Panc1 (cell line): ENCODE results near the gene GID8. TPM values are rescaled to one million over a fixed set of nuclear protein-coding genes. Genes with fewer than 3 reads are reported as not detected.

ENCODE experiments used
- ATAC-seq: fragments of 200-7000 bp; cut with Tn5 transposase; 2 replicates; pipeline ENCODE4 v1.9.1; 2020; ENCODE audit warnings: mild to moderate bottlenecking, moderate library complexity
- BruUV-seq: library from RNA; stranded (reverse); fragments of 400-500 nt; replicated peaks from 2 replicates; lab custom pipeline; 2021; lab: Mats Ljungman, UMichigan
- CTCF ChIA-PET: fragments of 300-600 bp; sonication (Branson Sonifier 250); formaldehyde crosslinking; loops from one replicate; lab custom pipeline; 2022; ENCODE audit warnings: antibody characterized with exemption; lab: Charles Lee
- POLR2A ChIA-PET: fragments of 300-600 bp; sonication (Branson Sonifier 250); formaldehyde crosslinking; loops from one replicate; lab custom pipeline; 2022; ENCODE audit warnings: antibody characterized with exemption; lab: Charles Lee
- DNase-seq: peaks from one replicate; pipeline ENCODE4 v3.0.0-alpha.2; 2010; ENCODE audit warnings: low read depth, low spot score
- H3K27ac ChIP-seq: 2 replicates; pipeline ENCODE4 v1.5.1; 2011; ENCODE audit warnings: mild to moderate bottlenecking, low read length, inconsistent platforms
- H3K27me3 ChIP-seq: fragments of 200-500 bp; sonication (Bioruptor generic); 2 replicates; pipeline ENCODE4 v1.6.0; 2014; ENCODE audit warnings: low read length, inconsistent platforms; ENCODE audit not compliant: control insufficient read depth, insufficient read depth
- H3K36me3 ChIP-seq: fragments of 200-500 bp; sonication (Bioruptor generic); 2 replicates; pipeline ENCODE4 v1.5.1; 2014; ENCODE audit warnings: inconsistent platforms, mild to moderate bottlenecking, low read length, moderate library complexity; ENCODE audit not compliant: control insufficient read depth, insufficient read depth
- H3K4me1 ChIP-seq: 2 replicates; pipeline ENCODE4 v1.5.1; 2011; ENCODE audit warnings: inconsistent platforms, mild to moderate bottlenecking, low read length, moderate library complexity; ENCODE audit not compliant: control insufficient read depth, insufficient read depth
- H3K4me3 ChIP-seq, 2 experiments: 2 replicates each; pipeline ENCODE4 v1.5.1; 2011 to 2012; ENCODE audit warnings: low read depth in 2 of 2, low read length in 2 of 2, mild to moderate bottlenecking in 2 of 2, inconsistent platforms in 1 of 2, moderate library complexity in 1 of 2
- H3K9me3 ChIP-seq: fragments of 200-500 bp; sonication (Bioruptor generic); 2 replicates; pipeline ENCODE4 v1.5.1; 2014; ENCODE audit warnings: low read depth, mild to moderate bottlenecking, inconsistent platforms, low read length, moderate library complexity; ENCODE audit not compliant: control insufficient read depth, insufficient read depth
- CTCF ChIP-seq: fragments of 450-650 bp; IDR thresholded peaks from 2 replicates; pipeline ENCODE4 v1.5.1; 2017; ENCODE audit warnings: mild to moderate bottlenecking
- POLR2AphosphoS5 ChIP-seq: IDR thresholded peaks from 2 replicates; pipeline ENCODE4 v1.6.1; 2012; ENCODE audit warnings: mild to moderate bottlenecking, low read depth, low read length, moderate library complexity
- REST ChIP-seq, 2 experiments: IDR thresholded peaks; 2 replicates each; pipeline ENCODE4 v1.6.1; 2011 to 2012; ENCODE audit warnings: low read depth in 2 of 2, control low read depth in 1 of 2, low read length in 1 of 2, mild to moderate bottlenecking in 1 of 2, moderate library complexity in 1 of 2; ENCODE audit not compliant: insufficient read depth in 1 of 2
- SIN3A ChIP-seq: IDR thresholded peaks from 2 replicates; pipeline ENCODE4 v1.6.1; 2012; ENCODE audit warnings: low read depth, mild to moderate bottlenecking, low read length, moderate library complexity, borderline replicate concordance; ENCODE audit not compliant: insufficient read depth
- TCF7L2 ChIP-seq: IDR thresholded peaks from 2 replicates; pipeline ENCODE4 v1.6.1; 2011; ENCODE audit warnings: mild to moderate bottlenecking, low read depth, low read length, inconsistent platforms
- in situ Hi-C: cut with HindIII; loops from 2 replicates; pipeline ENCODE4 v1.10.0; 2016; ENCODE audit warnings: low sequenced_read_pairs, low pct_unique_long_range_greater_than_20kb
- intact Hi-C: fragments of 100-400 bp; cut with micrococcal nuclease; formaldehyde crosslinking; loops from one replicate; pipeline ENCODE4 v1.10.0; 2022; ENCODE audit not compliant: unreplicated experiment
- total RNA-seq: library from RNA; stranded (reverse); gene quantifications from one replicate; pipeline ENCODE4 v1.2.1, GENCODE V29; 2021; ENCODE audit not compliant: unreplicated experiment

The GID8 gene
- total RNA-seq, 1 experiment from 2014 or later = 37.3 TPM

- peak overlapping the region; percentile 61 to 99 for H3K4me3 ChIP-seq
- peak overlapping the region; percentile 75 for H3K27ac ChIP-seq
- ChIA-PET CTCF (no interaction called here), POLR2A (interaction anchor here (1.0 kb wide), 1 partner anchor 16 kb away, joined by 4 read pairs; no protein-coding TSS in a partner anchor)
- no TSS peak for BruUV-seq
- H3K27me3 ChIP-seq = no peaks in the 10 kb centered on the region
- TF ChIP-seq CTCF (no peak), REST (IDR thresholded peaks at IDR 0.05; ENCODE audit: insufficient read depth in 1 of 2, low read depth in 2 of 2, low read length in 1 of 2) (no peak), POLR2AphosphoS5 (no peak), TCF7L2 (no peak), SIN3A (no peak)
- in situ Hi-C loops = no loop called here
- ATAC-seq (no peak), DNase-seq (no peak)
- H3K4me1 ChIP-seq = peaks cover 46% of the 10 kb centered on the region
- H3K9me3 ChIP-seq = no peaks in the 10 kb centered on the region
- H3K36me3 ChIP-seq = peaks cover 5% of the 10 kb centered on the region; the same call in 1 of the 2 replicates
- intact Hi-C loops = no loop called here
Measured at GRCh38 chr20:62935968-62936585, 1.9 kb upstream of the GID8 start.

GRCh38 chr20:62937268-62938104 lies 461 bp upstream of the GID8 start:
- Histone ChIP-seq H3K27me3 (no peaks in the 10 kb centered on the region), H3K4me1 (peaks cover 35% of the 10 kb centered on the region), H3K9me3 (no peaks in the 10 kb centered on the region), H3K4me3 (peak overlapping the region; percentile 61 to 99), H3K27ac (peak overlapping the region; percentile 86), H3K36me3 (peaks cover 5% of the 10 kb centered on the region)
- POLR2A ChIA-PET = interaction anchor here (0.7 to 1.0 kb wide), 2 partner anchors 20 to 23 kb away, joined by 3 to 5 read pairs; no protein-coding TSS in a partner anchor
- intact Hi-C loops = no loop called here
- ATAC-seq (peak; percentile 96), DNase-seq (peak; percentile 82)
- no TSS peak for BruUV-seq
- in situ Hi-C loops = no loop called here
- no peak for TF ChIP-seq TCF7L2
- TF ChIP-seq REST (IDR thresholded peaks at IDR 0.05; ENCODE audit: insufficient read depth in 1 of 2, low read depth in 2 of 2, low read length in 1 of 2) = no peak
- TF ChIP-seq POLR2AphosphoS5 = peak; percentile 90
- TF ChIP-seq CTCF = no peak
- peak; percentile 94; the same call in 1 of the 2 replicates for TF ChIP-seq SIN3A
- CTCF ChIA-PET = no interaction called here
